NCI-H774 (cell line): ENCODE data around the gene GABARAPL1.
"Not testable (repeated sequence)": the region's sequence is repeated elsewhere in the genome, so short reads cannot be mapped to it uniquely, and the experiment has no call there.

Experiments
- DNase-seq: peaks from one replicate; lab custom pipeline; 2025; lab: John Stamatoyannopoulos, UW

Gene GABARAPL1

GRCh38 chr12:10212739-10213131 is at the start of gene GABARAPL1:
GABARAPL1 (plus strand) TSS chr12:10212877; CDS start chr12:10213130, 253 bp downstream.
- peak; percentile 72 for DNase-seq

- DNase-seq = no peak
Measured at GRCh38 chr12:10163084-10163483, 49.6 kb upstream of the GABARAPL1 start.

- no peak for DNase-seq
Measured at GRCh38 chr12:10165421-10165820, 47.3 kb upstream of the GABARAPL1 start.

- DNase-seq = no peak
Measured at GRCh38 chr12:10167599-10167998, 45.1 kb upstream of the GABARAPL1 start.

- DNase-seq = no peak
Measured at GRCh38 chr12:10169104-10169503, 43.6 kb upstream of the GABARAPL1 start.

GRCh38 chr12:10170216-10170615 is 42.5 kb upstream of the GABARAPL1 start:
- DNase-seq = no peak

- DNase-seq = no peak
Measured at GRCh38 chr12:10171973-10172728, 40.5 kb upstream of the GABARAPL1 start, which contains the start of gene OLR1. OLR1 (minus strand) TSS chr12:10172132; CDS start chr12:10172077, 55 bp downstream.

GRCh38 chr12:10174986-10175614 is 37.6 kb upstream of the GABARAPL1 start:
- no peak for DNase-seq

GRCh38 chr12:10175846-10176636 is 36.6 kb upstream of the GABARAPL1 start:
- no peak for DNase-seq

- no peak for DNase-seq
Measured at GRCh38 chr12:10178821-10179220, 33.9 kb upstream of the GABARAPL1 start, which contains the start of gene TMEM52B. TMEM52B (plus strand) TSS chr12:10179032; CDS start chr12:10179575, 543 bp downstream.

- DNase-seq = no peak
Measured at GRCh38 chr12:10179776-10180181, 32.9 kb upstream of the GABARAPL1 start.

GRCh38 chr12:10182354-10183049 is 30.2 kb upstream of the GABARAPL1 start:
- DNase-seq = no peak

- no peak for DNase-seq
Measured at GRCh38 chr12:10184261-10184843, 28.3 kb upstream of the GABARAPL1 start.

GRCh38 chr12:10186299-10186698 is 26.4 kb upstream of the GABARAPL1 start:
- no peak for DNase-seq

- DNase-seq = not testable (repeated sequence)
Measured at GRCh38 chr12:10186958-10187357, 25.7 kb upstream of the GABARAPL1 start.

- no peak for DNase-seq
Measured at GRCh38 chr12:10189653-10190052, 23.0 kb upstream of the GABARAPL1 start.

GRCh38 chr12:10190558-10191388 is 21.9 kb upstream of the GABARAPL1 start:
- DNase-seq = peak; percentile 25

GRCh38 chr12:10191865-10192264 is 20.8 kb upstream of the GABARAPL1 start:
- DNase-seq = no peak

GRCh38 chr12:10194160-10194670 is 18.5 kb upstream of the GABARAPL1 start:
- DNase-seq = no peak

- no peak for DNase-seq
Measured at GRCh38 chr12:10196210-10196609, 16.5 kb upstream of the GABARAPL1 start.
